GM10847 (cell line): ENCODE results near the gene ATRX.

Experiments used
- POLR2A ChIP-seq: IDR thresholded peaks from 2 replicates; pipeline ENCODE4 v1.6.1; 2011; ENCODE audit not compliant: insufficient read length; ENCODE audit errors: extremely low read depth

The ATRX gene

GRCh38 chrX:77640702-77641101 is 145.3 kb downstream of the ATRX start:
- no peak for TF ChIP-seq POLR2A

DNA sequence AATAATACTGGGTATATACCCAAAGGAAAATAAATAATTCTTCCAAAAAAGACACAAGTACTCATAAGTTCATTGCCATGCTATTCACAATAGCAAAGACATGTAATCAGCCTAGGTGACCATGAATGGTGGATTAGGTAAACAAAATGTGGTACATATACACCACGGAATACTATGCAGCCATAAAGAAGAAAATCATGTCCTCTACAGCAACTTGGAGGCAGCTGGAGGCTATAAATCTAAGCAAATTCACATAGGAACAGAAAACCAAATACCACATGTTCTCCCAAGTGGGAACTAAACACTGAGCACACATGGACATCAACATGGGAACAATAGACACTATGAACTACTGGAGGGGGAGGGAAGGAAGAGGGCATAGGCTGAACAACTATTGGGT is 146.2 kb downstream of the ATRX start:
- TF ChIP-seq POLR2A = no peak

- no peak for TF ChIP-seq POLR2A
Observed at GRCh38 chrX:77638397-77638796, 147.6 kb downstream of the ATRX start.

DNA sequence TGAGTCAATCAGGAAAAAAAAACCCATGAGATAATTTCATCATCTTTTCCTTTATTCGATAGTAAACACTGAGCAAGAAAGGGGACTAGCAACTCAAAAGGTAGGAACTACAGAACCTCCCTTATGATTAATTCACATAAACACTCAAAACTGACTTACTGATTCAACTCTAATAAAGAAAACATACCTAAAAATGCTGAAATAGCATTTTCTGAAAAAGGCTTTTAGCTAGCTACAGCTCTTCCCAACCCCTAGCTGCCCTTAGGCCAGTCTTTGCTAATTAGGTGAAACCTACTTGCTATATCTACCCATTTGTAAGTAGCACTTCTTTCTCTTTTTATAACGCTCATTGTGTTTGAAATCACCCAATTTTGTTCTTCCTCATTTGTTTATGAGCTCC is 150.6 kb downstream of the ATRX start:
- no peak for TF ChIP-seq POLR2A

DNA sequence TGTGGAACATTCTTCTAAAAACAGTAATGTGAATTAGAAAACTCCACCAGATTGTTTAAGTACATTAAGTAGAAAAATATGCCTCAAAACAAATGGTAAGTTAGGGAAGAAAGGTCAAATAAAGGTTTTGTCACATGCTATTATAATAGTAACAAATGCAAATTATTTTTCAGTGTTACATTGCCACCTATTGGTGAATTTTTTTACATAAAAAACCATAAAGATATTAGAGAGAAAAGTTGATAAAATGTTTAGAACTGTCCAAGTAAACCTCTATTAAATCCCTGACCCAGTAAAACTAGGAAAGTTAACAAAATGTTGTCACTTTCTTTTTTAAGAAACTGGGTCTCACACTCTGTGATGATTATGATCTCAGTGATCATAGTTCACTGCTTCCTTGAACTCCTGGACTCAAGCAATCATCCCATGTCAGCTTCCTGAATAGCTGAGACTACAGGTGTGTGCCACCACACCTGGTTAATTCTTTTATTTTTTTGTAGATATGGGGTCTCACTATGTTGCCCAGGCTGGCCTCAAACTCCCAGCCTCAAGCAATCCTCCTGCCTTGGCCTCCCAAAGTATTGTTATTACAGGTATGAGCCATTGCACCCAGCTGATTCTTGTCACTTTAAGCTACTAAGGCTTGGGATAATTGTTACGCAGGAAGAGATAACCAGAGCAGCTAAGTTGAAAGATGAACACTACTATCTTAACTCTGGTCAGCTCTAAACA is 157.6 kb downstream of the ATRX start:
- TF ChIP-seq POLR2A = no peak

GRCh38 chrX:77622672-77623071 is 163.3 kb downstream of the ATRX start:
- no peak for TF ChIP-seq POLR2A

GRCh38 chrX:77622233-77622632 is 163.8 kb downstream of the ATRX start:
- TF ChIP-seq POLR2A = no peak

GRCh38 chrX:77617206-77617605 is 168.8 kb downstream of the ATRX start:
- TF ChIP-seq POLR2A = no peak

DNA sequence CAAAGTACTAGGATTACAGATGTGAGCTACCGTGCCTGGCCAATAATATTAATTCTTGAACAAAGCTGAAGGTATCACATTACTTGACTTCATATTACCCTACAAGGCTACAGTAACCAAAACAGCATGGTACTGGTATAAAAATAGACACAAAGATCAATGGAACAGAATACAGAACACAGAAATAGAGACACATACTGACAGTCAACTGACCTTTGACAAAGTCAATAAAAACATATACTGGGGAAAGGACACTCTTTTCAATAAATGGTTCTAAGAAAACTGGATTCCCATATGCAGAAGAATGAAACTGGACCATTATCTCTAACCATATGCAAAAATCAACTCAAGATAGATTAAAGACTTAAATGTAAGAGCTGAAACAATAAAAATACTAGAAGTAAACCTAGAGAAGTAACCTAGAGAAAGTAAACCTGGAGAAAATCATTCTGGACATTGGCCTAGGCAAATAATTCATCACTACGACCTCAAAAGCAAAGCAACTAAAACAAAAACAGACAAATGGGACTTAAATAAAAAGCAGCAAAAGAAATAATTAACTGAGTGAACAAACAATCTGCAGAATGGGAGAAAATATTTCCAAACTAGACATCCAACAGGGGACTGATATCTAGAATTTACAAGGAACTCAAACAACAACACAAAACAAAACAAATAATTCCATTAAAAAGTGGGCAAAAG is 182.2 kb downstream of the ATRX start:
- TF ChIP-seq POLR2A = no peak

DNA sequence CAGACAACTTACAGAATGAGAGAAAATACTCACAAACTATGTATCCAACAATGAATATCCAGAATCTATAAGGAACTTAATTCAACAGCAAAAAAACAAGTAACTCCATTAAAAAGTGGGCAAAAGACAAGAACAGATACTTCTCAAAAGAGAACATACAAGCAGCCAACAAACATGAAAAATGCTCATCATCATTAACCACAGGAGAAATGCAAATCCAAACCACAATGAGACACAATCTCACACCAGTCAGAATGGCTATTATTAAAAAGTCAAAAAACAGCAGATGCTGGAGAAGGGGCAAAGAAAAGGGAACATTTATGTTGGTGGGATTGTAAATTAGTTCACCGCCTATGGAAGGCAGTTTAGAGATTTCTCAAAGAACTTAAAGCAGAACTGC is 188.5 kb downstream of the ATRX start:
- TF ChIP-seq POLR2A = no peak

DNA sequence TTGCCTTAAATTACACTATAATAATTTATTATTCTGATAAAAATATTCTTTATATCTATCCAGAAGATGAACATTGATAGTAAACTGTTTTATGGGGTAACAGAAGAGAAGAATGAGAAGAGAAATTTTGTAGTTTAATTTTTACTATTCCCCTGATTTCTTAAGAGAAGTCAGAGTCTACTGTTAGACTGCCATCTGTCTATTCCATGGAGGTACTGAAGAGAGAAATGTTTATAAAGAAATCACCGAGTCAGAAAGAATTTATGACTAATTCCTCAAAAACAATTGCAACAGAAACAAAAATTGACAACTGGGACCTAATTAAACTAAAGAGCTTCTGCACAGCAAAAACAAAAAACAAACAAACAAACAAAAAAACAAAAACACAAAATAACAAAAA is 188.9 kb downstream of the ATRX start:
- TF ChIP-seq POLR2A = no peak

DNA sequence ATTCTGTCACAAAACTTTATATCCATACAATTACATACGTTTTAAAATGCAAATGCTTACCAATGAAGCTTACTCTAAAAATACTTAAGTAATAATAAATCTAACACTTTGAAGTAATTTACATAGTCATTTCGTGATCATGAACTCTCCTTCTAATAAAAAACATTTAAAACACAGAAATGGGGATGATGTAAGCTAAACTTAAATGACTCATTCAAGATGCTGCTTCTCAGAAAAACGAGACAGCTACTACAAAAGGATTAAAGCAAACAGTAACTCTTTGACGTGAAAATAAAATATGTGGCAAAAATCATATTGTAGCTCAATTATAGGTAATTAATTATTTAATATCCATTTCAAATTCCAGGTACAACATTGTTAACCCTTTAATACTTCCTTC is 190.2 kb downstream of the ATRX start:
- TF ChIP-seq POLR2A = no peak

GRCh38 chrX:77572322-77572721 is 213.7 kb downstream of the ATRX start:
- TF ChIP-seq POLR2A = no peak

DNA sequence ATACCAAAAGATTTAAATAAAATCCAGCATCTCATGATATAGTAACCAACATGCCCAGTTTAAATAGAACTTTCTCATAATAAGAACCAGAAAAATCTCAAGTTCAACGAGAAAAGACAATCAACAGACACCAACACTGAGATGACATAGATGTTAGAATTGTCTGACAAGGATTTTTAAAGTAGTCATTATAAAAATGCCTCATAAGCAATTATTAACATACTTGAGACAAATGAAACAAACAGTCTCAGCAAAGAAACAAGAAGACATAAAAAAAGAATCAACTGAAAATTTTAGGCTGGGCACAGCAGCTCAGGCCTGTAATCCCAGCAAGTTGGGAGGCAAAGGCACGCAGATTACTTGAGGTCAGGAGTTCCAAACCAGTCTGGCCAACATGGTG is 220.7 kb downstream of the ATRX start:
- no peak for TF ChIP-seq POLR2A

- TF ChIP-seq POLR2A = no peak
Observed at GRCh38 chrX:77564823-77565222, 221.2 kb downstream of the ATRX start.

DNA sequence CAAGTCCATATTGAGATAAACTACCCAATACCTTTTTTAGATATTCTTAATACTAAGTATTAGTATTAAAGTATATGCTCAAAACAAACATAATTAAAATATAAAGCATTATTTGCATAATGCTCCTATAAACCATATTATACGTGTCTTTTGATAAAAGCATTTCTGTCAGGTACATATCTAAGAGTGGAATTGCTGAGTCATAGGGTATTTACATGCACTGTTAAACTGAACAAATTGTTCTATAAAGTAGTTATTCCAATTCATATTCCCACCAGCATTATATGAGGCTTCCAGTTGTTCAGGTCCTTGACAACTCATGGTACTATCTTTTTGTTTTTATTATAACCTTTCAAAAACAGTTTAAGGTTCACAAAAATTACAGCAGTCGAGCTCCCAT is 224.6 kb downstream of the ATRX start:
- no peak for TF ChIP-seq POLR2A

DNA sequence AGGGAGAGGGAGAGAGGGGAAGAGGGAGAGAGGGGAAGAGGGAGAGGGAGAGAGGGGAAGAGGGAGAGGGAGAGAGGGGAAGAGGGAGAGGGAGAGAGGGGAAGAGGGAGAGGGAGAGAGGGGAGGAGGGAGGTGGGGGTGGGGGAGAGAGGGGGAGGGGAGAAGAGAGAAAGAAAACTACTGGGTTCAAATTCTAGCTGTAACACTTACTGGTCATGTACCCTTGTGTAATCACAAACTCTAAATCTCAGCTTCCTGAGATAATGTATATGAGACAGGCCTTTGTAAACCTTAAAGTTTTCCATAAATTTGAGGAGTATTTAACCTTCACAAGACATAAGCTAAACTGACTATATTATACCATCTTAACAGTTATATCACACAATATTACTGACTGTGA is 229.7 kb downstream of the ATRX start:
- TF ChIP-seq POLR2A = no peak
